Breast epithelium (tissue), 3 donors: ENCODE results near the gene EFNB2.

Experiments used
- CTCF ChIP-seq, 3 donors: fragments of 450-650 bp; IDR thresholded peaks; one replicate each; pipeline ENCODE4 v1.5.1; 2016 to 2017; ENCODE audit warnings: antibody characterized with exemption in 3 of 3, mild to moderate bottlenecking in 3 of 3, moderate library complexity in 3 of 3
- POLR2A ChIP-seq: fragments of 450-650 bp; IDR thresholded peaks from one replicate; pipeline ENCODE4 v1.6.1; 2016; ENCODE audit warnings: antibody characterized with exemption, mild to moderate bottlenecking, moderate library complexity
- POLR2AphosphoS5 ChIP-seq, 3 donors: sonication (generic); formaldehyde crosslinking; IDR thresholded peaks; one replicate each; pipeline ENCODE4 v1.6.1; 2017; ENCODE audit warnings: antibody characterized with exemption in 3 of 3

DNA sequence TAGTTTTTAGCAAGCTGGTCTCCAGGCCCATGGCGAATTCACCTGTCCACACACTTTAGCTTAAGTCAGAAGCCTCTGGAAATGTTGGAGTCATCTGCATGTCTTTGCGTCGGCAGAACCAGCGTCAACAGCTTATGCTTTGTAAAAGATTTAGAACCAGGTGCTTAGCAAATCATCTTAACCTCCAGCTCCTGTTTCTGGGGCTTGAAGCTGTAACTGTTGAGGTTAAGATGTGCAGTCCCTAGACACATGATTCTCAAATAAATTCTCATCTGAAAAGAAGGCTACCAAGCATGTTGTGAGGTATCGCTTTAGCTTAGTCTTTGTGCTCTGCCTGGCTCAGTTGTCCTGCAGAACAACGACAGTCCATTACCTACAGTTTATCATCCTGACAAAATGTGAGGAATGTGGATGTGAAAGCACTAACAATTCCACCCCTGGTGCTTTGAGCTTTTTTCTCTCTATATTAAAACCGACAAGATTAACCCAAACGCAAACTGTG lies 4.4 kb downstream of the EFNB2 start:
- TF ChIP-seq POLR2A = no peak
- TF ChIP-seq CTCF (IDR thresholded peaks at IDR 0.05) = no peak
- TF ChIP-seq POLR2AphosphoS5 (IDR thresholded peaks at IDR 0.05) = no peak
